MM.1S (cell line): ENCODE measurements around the gene ZNF680.

Source experiments
- DNase-seq: peaks from one replicate; pipeline ENCODE4 v3.0.0-alpha.2; 2015
- H2AFZ ChIP-seq: fragments of 300-600 bp; sonication (generic); 2 replicates; pipeline ENCODE4 v1.6.0; 2016; ENCODE audit warnings: antibody characterized with exemption, low read length
- H3F3A ChIP-seq: fragments of 300-600 bp; sonication (generic); 2 replicates; pipeline ENCODE4 v1.6.1; 2016; ENCODE audit warnings: mild to moderate bottlenecking, antibody characterized with exemption, low read length, moderate library complexity, mixed read lengths; ENCODE audit not compliant: insufficient read depth
- H3K27ac ChIP-seq: fragments of 300-600 bp; sonication (generic); 2 replicates; pipeline ENCODE4 v1.5.1; 2016; ENCODE audit warnings: mild to moderate bottlenecking, low read length
- H3K27me3 ChIP-seq: fragments of 300-600 bp; sonication (generic); replicated peaks from 2 replicates; pipeline ENCODE4 v1.6.0; 2016; ENCODE audit warnings: low read length; ENCODE audit not compliant: insufficient read depth
- H3K36me3 ChIP-seq: fragments of 300-600 bp; sonication (generic); replicated peaks from 2 replicates; pipeline ENCODE4 v1.6.1; 2016; ENCODE audit warnings: mild to moderate bottlenecking, low read length, mixed read lengths; ENCODE audit not compliant: insufficient read depth
- H3K4me1 ChIP-seq: fragments of 300-600 bp; sonication (generic); 2 replicates; pipeline ENCODE4 v1.6.1; 2016; ENCODE audit warnings: low read length, mixed read lengths
- H3K4me2 ChIP-seq: fragments of 300-600 bp; sonication (generic); 2 replicates; pipeline ENCODE4 v1.6.0; 2016; ENCODE audit warnings: low read depth, low read length
- H3K4me3 ChIP-seq: fragments of 300-600 bp; sonication (generic); 2 replicates; pipeline ENCODE4 v1.5.1; 2016; ENCODE audit warnings: low read length, mixed read lengths
- H3K79me2 ChIP-seq: fragments of 300-600 bp; sonication (generic); 2 replicates; pipeline ENCODE4 v1.6.1; 2016; ENCODE audit warnings: mixed run types, low read length, mixed read lengths
- H3K9ac ChIP-seq: fragments of 300-600 bp; sonication (generic); 2 replicates; pipeline ENCODE4 v1.6.1; 2016; ENCODE audit warnings: low read length, mixed read lengths
- H3K9me2 ChIP-seq: fragments of 300-600 bp; sonication (generic); replicated peaks from 2 replicates; pipeline ENCODE4 v1.6.1; 2016; ENCODE audit warnings: mild to moderate bottlenecking, low read length, mixed read lengths; ENCODE audit not compliant: insufficient read depth
- H3K9me3 ChIP-seq: fragments of 300-600 bp; sonication (generic); replicated peaks from 2 replicates; pipeline ENCODE4 v1.6.1; 2016; ENCODE audit warnings: mild to moderate bottlenecking, low read length, mixed read lengths; ENCODE audit not compliant: insufficient read depth
- H4K20me1 ChIP-seq: fragments of 300-600 bp; sonication (generic); 2 replicates; pipeline ENCODE4 v1.6.1; 2016; ENCODE audit warnings: mild to moderate bottlenecking, low read length, moderate library complexity, mixed read lengths; ENCODE audit not compliant: insufficient read depth
- CTCF ChIP-seq: fragments of 300-600 bp; sonication (generic); IDR thresholded peaks from 2 replicates; pipeline ENCODE4 v1.5.1; 2016; ENCODE audit warnings: antibody characterized with exemption, low read length, mixed read lengths
- EZH2 ChIP-seq: fragments of 300-600 bp; sonication (generic); optimal IDR thresholded peaks from 2 replicates; pipeline ENCODE3; 2017; ENCODE audit warnings: low read depth, mild to moderate bottlenecking, antibody characterized with exemption, low read length, mixed read lengths
- EZH2phosphoT487 ChIP-seq: fragments of 300-600 bp; sonication (generic); IDR thresholded peaks from 2 replicates; pipeline ENCODE4 v1.6.1; 2018; ENCODE audit warnings: antibody characterized with exemption, low read length

Gene ZNF680

GRCh38 chr7:64599359-64599758 lies 36.5 kb upstream of the ZNF680 start:
- no peak overlapping the region for H3K9ac ChIP-seq
- H3K4me3 ChIP-seq: no peak overlapping the region
- no peaks in the 10 kb centered on the region for H3K9me2 ChIP-seq
- no peaks in the 10 kb centered on the region for H3K79me2 ChIP-seq
- TF ChIP-seq EZH2: no peak
- no peak for TF ChIP-seq CTCF
- no peak for TF ChIP-seq EZH2phosphoT487
- H2AFZ ChIP-seq: no peak overlapping the region
- no peak overlapping the region for H3K27ac ChIP-seq
- no peaks in the 10 kb centered on the region for H3K9me3 ChIP-seq
- DNase-seq: no peak
- H3K4me2 ChIP-seq: no peak overlapping the region
- no peaks in the 10 kb centered on the region for H3K4me1 ChIP-seq
- no peaks in the 10 kb centered on the region for H3F3A ChIP-seq
- no peaks in the 10 kb centered on the region for H4K20me1 ChIP-seq
- no peaks in the 10 kb centered on the region for H3K36me3 ChIP-seq
- H3K27me3 ChIP-seq: no peaks in the 10 kb centered on the region

DNA sequence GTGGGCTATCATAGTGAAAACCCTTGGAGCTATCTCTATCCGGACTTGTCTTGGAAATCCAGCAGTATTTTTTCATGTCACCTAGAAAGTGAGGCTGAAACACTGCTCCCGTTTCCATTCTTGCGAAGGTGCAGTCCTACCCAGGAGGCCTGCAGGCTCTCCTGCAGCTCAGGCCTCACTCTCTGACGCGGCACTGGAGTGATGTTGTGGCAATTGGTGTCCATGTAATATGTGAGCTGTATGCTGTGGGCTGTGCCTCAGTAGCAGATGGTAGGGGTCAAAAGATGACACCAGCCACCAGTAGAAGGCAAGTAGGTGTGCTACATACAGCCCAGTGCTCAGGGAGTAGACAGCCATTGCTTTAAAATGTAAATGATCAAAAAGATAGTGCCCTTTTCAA lies 28.1 kb upstream of the ZNF680 start:
- Histone ChIP-seq H3K9me3 (no peaks in the 10 kb centered on the region), H4K20me1 (no peaks in the 10 kb centered on the region), H3K4me3 (no peak overlapping the region), H3F3A (no peaks in the 10 kb centered on the region), H3K79me2 (no peaks in the 10 kb centered on the region), H3K27ac (no peak overlapping the region), H3K9me2 (no peaks in the 10 kb centered on the region), H2AFZ (no peak overlapping the region), H3K27me3 (no peaks in the 10 kb centered on the region), H3K4me1 (no peaks in the 10 kb centered on the region), H3K4me2 (no peak overlapping the region), H3K9ac (no peak overlapping the region), H3K36me3 (no peaks in the 10 kb centered on the region)
- DNase-seq: no peak
- no peak for TF ChIP-seq CTCF
- TF ChIP-seq EZH2phosphoT487: no peak
- TF ChIP-seq EZH2: no peak

DNA sequence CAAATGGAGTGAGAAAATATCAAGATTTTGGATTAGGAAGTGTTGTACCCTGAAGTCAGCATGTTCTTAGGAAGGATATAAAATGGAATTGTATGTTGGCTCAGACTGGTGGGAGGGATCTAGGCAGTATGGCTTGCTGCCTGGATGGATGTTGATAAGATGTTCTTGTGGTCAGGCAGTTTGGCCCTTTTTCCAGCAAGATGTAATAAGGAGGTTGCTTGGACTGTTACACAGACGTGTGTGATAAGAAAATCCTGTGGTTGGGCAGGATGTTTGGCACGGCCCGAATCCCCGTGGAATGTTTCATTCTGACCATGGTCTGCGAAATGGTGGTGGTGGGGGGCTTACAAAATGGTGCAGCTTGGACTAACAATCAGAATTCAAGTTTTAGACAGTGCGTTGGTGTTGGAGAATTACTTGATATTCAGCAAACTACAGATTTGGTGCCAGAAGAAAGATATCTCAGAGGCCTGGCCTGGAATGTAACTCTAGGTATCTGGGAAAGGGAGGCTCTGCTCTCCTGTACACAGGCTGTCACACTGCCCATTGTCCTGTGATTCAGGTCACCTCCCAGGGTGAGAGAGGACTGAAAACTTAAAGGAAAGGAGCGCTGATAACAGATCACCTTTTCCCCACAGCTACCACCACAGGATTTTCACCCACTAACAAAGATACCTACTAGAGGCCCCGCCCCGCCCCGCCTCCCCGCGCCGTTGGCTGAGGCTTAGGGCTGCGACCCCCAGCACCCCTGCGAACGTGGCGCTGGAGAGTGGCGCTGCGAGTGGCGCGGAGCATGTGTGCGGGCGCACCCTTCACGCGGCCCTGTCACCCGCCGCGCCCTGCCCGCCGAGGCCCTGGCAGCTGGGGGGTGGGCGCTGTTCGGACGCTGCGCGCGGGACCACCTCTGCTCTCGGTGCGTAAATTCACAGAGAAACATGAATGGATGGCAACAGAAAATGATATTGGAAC lies 19.3 kb upstream of the ZNF680 start:
- no peaks in the 10 kb centered on the region for H3F3A ChIP-seq
- no peak overlapping the region for H3K9ac ChIP-seq
- H3K4me3 ChIP-seq: no peak overlapping the region
- H3K9me3 ChIP-seq: no peaks in the 10 kb centered on the region
- no peaks in the 10 kb centered on the region for H3K79me2 ChIP-seq
- no peak overlapping the region for H3K4me2 ChIP-seq
- no peaks in the 10 kb centered on the region for H3K36me3 ChIP-seq
- DNase-seq: no peak
- TF ChIP-seq EZH2phosphoT487 (no peak), EZH2 (no peak), CTCF (no peak)
- no peak overlapping the region for H2AFZ ChIP-seq
- H4K20me1 ChIP-seq: no peaks in the 10 kb centered on the region
- H3K4me1 ChIP-seq: no peaks in the 10 kb centered on the region
- H3K27ac ChIP-seq: no peak overlapping the region
- no peaks in the 10 kb centered on the region for H3K27me3 ChIP-seq
- H3K9me2 ChIP-seq: no peaks in the 10 kb centered on the region
